GM18858 (cell line): Measurements from ENCODE around the gene TRERF1.

Experiments
- ATAC-seq: cut with Tn5 transposase; IDR thresholded peaks from one replicate; pipeline ENCODE4 v1.9.1; 2021; ENCODE audit not compliant: unreplicated experiment

The TRERF1 gene

GRCh38 chr6:42278131-42278853 is 173.4 kb downstream of the TRERF1 start:
- ATAC-seq = no peak

- ATAC-seq = no peak
Observed at GRCh38 chr6:42276034-42276890, 175.5 kb downstream of the TRERF1 start.

- ATAC-seq = no peak
Observed at GRCh38 chr6:42275376-42276033, 176.2 kb downstream of the TRERF1 start.

- no peak for ATAC-seq
Observed at GRCh38 chr6:42274898-42275297, 176.8 kb downstream of the TRERF1 start.

GRCh38 chr6:42271834-42272805 is 179.6 kb downstream of the TRERF1 start:
- no peak for ATAC-seq

- peak; percentile 40 for ATAC-seq
Observed at GRCh38 chr6:42269974-42270510, 181.7 kb downstream of the TRERF1 start.

- ATAC-seq = peak; percentile 86
Observed at GRCh38 chr6:42269553-42269952, 182.2 kb downstream of the TRERF1 start.

GRCh38 chr6:42268835-42269204 is 182.9 kb downstream of the TRERF1 start:
- ATAC-seq = no peak

GRCh38 chr6:42268016-42268834 is 183.5 kb downstream of the TRERF1 start:
- ATAC-seq = no peak

- ATAC-seq = no peak
Observed at GRCh38 chr6:42266538-42266937, 185.2 kb downstream of the TRERF1 start.

- ATAC-seq = no peak
Observed at GRCh38 chr6:42264852-42265390, 186.8 kb downstream of the TRERF1 start.

GRCh38 chr6:42264162-42264851 is 187.4 kb downstream of the TRERF1 start:
- ATAC-seq = no peak

GRCh38 chr6:42263165-42263728 is 188.5 kb downstream of the TRERF1 start:
- ATAC-seq = no peak

- ATAC-seq = no peak
Observed at GRCh38 chr6:42260972-42261371, 190.8 kb downstream of the TRERF1 start.

GRCh38 chr6:42260396-42260888 is 191.3 kb downstream of the TRERF1 start:
- no peak for ATAC-seq

GRCh38 chr6:42259841-42260395 is 191.8 kb downstream of the TRERF1 start:
- ATAC-seq = no peak

- no peak for ATAC-seq
Observed at GRCh38 chr6:42259286-42259685, 192.4 kb downstream of the TRERF1 start.

GRCh38 chr6:42257614-42258013 is 194.1 kb downstream of the TRERF1 start:
- ATAC-seq = no peak
